AG09319 (cell line): ENCODE results near the gene PNO1.

Experiments
- DNase-seq: peaks from one replicate; pipeline ENCODE4 v3.0.0-alpha.2; 2010; ENCODE audit warnings: low read depth; ENCODE audit errors: extremely low read depth
- CTCF ChIP-seq: IDR thresholded peaks from 2 replicates; pipeline ENCODE4 v1.5.1; 2011; ENCODE audit warnings: low read depth, mild to moderate bottlenecking, inconsistent platforms, low read length, moderate library complexity

The PNO1 gene

GRCh38 chr2:68196120-68196716 lies 38.5 kb downstream of the PNO1 start:
- peak; percentile 30 for DNase-seq
- peak; percentile 60 for TF ChIP-seq CTCF

GRCh38 chr2:68200157-68200787 lies 42.6 kb downstream of the PNO1 start:
- no peak for TF ChIP-seq CTCF

GRCh38 chr2:68203587-68203986 lies 45.9 kb downstream of the PNO1 start:
- no peak for TF ChIP-seq CTCF
- no peak for DNase-seq

More at GRCh38 chr2:68200157-68200787, 42.6 kb downstream of the PNO1 start:
- DNase-seq: no peak

GRCh38 chr2:68206793-68207192 lies 49.1 kb downstream of the PNO1 start:
- no peak for TF ChIP-seq CTCF
- DNase-seq: no peak

- DNase-seq: no peak
- TF ChIP-seq CTCF: no peak
Measured at GRCh38 chr2:68214381-68214780, 56.7 kb downstream of the PNO1 start.

GRCh38 chr2:68216454-68217310 lies 59.0 kb downstream of the PNO1 start:
- no peak for DNase-seq
- no peak for TF ChIP-seq CTCF

- no peak for DNase-seq
- no peak for TF ChIP-seq CTCF
Measured at GRCh38 chr2:68217729-68218128, 60.0 kb downstream of the PNO1 start.
